HG03108 (cell line): Measurements from ENCODE around the gene CENPH.
"Not testable (repeated sequence)": the region's sequence is repeated elsewhere in the genome, so short reads cannot be mapped to it uniquely, and the experiment has no call there.

Experiments
- ATAC-seq: cut with Tn5 transposase; IDR thresholded peaks from one replicate; pipeline ENCODE4 v1.9.1; 2021; ENCODE audit warnings: moderate library complexity; ENCODE audit not compliant: unreplicated experiment

Gene CENPH

GRCh38 chr5:69206528-69207190 is 17.3 kb downstream of the CENPH start:
- no peak for ATAC-seq

- ATAC-seq: no peak
These were observed 20.2 kb downstream of the CENPH start for GRCh38 chr5:69209602-69210001.

- ATAC-seq: no peak
These were observed 21.8 kb downstream of the CENPH start for GRCh38 chr5:69211200-69211599.

GRCh38 chr5:69212022-69212421 is 22.6 kb downstream of the CENPH start:
- ATAC-seq: no peak

GRCh38 chr5:69213513-69214215 is 24.3 kb downstream of the CENPH start:
- no peak for ATAC-seq

- ATAC-seq: no peak
These were observed 27.7 kb downstream of the CENPH start for GRCh38 chr5:69217151-69217511.

- peak; percentile 92 for ATAC-seq
These were observed 28.5 kb downstream of the CENPH start for GRCh38 chr5:69217548-69218526.

- no peak for ATAC-seq
These were observed 30.6 kb downstream of the CENPH start for GRCh38 chr5:69219939-69220338.

- not testable (repeated sequence) for ATAC-seq
These were observed 31.0 kb downstream of the CENPH start for GRCh38 chr5:69220371-69220770.

- not testable (repeated sequence) for ATAC-seq
These were observed 31.4 kb downstream of the CENPH start for GRCh38 chr5:69220833-69221232.

- no peak for ATAC-seq
These were observed 35.1 kb downstream of the CENPH start for GRCh38 chr5:69224520-69224919.

- no peak for ATAC-seq
These were observed 36.5 kb downstream of the CENPH start for GRCh38 chr5:69225860-69226259.

- no peak for ATAC-seq
These were observed 40.8 kb downstream of the CENPH start for GRCh38 chr5:69230181-69230580.

GRCh38 chr5:69231281-69231680 is 41.9 kb downstream of the CENPH start:
- no peak for ATAC-seq

GRCh38 chr5:69231851-69232250 is 42.5 kb downstream of the CENPH start:
- ATAC-seq: no peak

GRCh38 chr5:69234457-69235268 is 45.3 kb downstream of the CENPH start, which contains the start of gene CDK7:
Gene CDK7 (plus strand): TSS chr5:69234886. CDS start chr5:69234976, 90 bp downstream.
- peak; percentile 99 for ATAC-seq

- not testable (repeated sequence) for ATAC-seq
These were observed 47.4 kb downstream of the CENPH start for GRCh38 chr5:69236733-69237132.

- ATAC-seq: no peak
These were observed 48.5 kb downstream of the CENPH start for GRCh38 chr5:69237877-69238276.

- no peak for ATAC-seq
These were observed 49.4 kb downstream of the CENPH start for GRCh38 chr5:69238760-69239251.

- no peak for ATAC-seq
These were observed 53.0 kb downstream of the CENPH start for GRCh38 chr5:69242215-69242927.
